Raji (cell line): Measurements from ENCODE around the gene TTC3.

Experiments used
- POLR2A ChIP-seq: IDR thresholded peaks from 2 replicates; pipeline ENCODE4 v1.6.1; 2011; ENCODE audit warnings: low read depth, low read length, control low read depth; ENCODE audit not compliant: insufficient read depth

The TTC3 gene

GRCh38 chr21:37193676-37194075, 120.6 kb downstream of the TTC3 start:
- TF ChIP-seq POLR2A, result no peak

GRCh38 chr21:37195059-37195458, 122.0 kb downstream of the TTC3 start:
- TF ChIP-seq POLR2A, result no peak

- TF ChIP-seq POLR2A, result no peak
Observed at GRCh38 chr21:37195610-37196009, 122.6 kb downstream of the TTC3 start.

GRCh38 chr21:37196847-37197246, 123.8 kb downstream of the TTC3 start:
- TF ChIP-seq POLR2A, result no peak

- no peak for TF ChIP-seq POLR2A
Observed at GRCh38 chr21:37197746-37198145, 124.7 kb downstream of the TTC3 start.

- no peak for TF ChIP-seq POLR2A
Observed at GRCh38 chr21:37199057-37199924, 126.2 kb downstream of the TTC3 start.

GRCh38 chr21:37200641-37201480, 127.8 kb downstream of the TTC3 start:
- TF ChIP-seq POLR2A, result no peak

GRCh38 chr21:37202221-37203110, 129.4 kb downstream of the TTC3 start:
- no peak for TF ChIP-seq POLR2A

- no peak for TF ChIP-seq POLR2A
Observed at GRCh38 chr21:37204580-37204979, 131.5 kb downstream of the TTC3 start.

- TF ChIP-seq POLR2A, result no peak
Observed at GRCh38 chr21:37206496-37206895, 133.4 kb downstream of the TTC3 start.

- no peak for TF ChIP-seq POLR2A
Observed at GRCh38 chr21:37207441-37208009, 134.5 kb downstream of the TTC3 start.

GRCh38 chr21:37208056-37208721, 135.1 kb downstream of the TTC3 start:
- no peak for TF ChIP-seq POLR2A

GRCh38 chr21:37208741-37209225, 135.7 kb downstream of the TTC3 start:
- TF ChIP-seq POLR2A, result no peak

GRCh38 chr21:37210130-37210529, 137.1 kb downstream of the TTC3 start:
- no peak for TF ChIP-seq POLR2A
